Amniotic epithelial cell (primary cell): Measurements from ENCODE around the gene ZFYVE28.

Experiments used
- DNase-seq: peaks from one replicate; pipeline ENCODE4 v3.0.0-alpha.2; 2010; ENCODE audit warnings: low read depth

ZFYVE28 gene

GRCh38 chr4:2303121-2303685 lies 115.2 kb downstream of the ZFYVE28 start:
- no peak for DNase-seq

- peak; percentile 30 for DNase-seq
Observed at GRCh38 chr4:2302387-2303119, 115.9 kb downstream of the ZFYVE28 start.

GRCh38 chr4:2301806-2302205 lies 116.6 kb downstream of the ZFYVE28 start:
- DNase-seq, result no peak

GRCh38 chr4:2301225-2301642 lies 117.2 kb downstream of the ZFYVE28 start:
- no peak for DNase-seq

- no peak for DNase-seq
Observed at GRCh38 chr4:2300431-2301224, 117.8 kb downstream of the ZFYVE28 start.

- no peak for DNase-seq
Observed at GRCh38 chr4:2299794-2300193, 118.7 kb downstream of the ZFYVE28 start.

GRCh38 chr4:2298532-2298991 lies 119.9 kb downstream of the ZFYVE28 start:
- DNase-seq, result no peak

- DNase-seq, result no peak
Observed at GRCh38 chr4:2297606-2298531, 120.6 kb downstream of the ZFYVE28 start.

- no peak for DNase-seq
Observed at GRCh38 chr4:2296631-2297601, 121.5 kb downstream of the ZFYVE28 start.

- no peak for DNase-seq
Observed at GRCh38 chr4:2295900-2296442, 122.5 kb downstream of the ZFYVE28 start.

GRCh38 chr4:2295500-2295899 lies 122.9 kb downstream of the ZFYVE28 start:
- DNase-seq, result no peak

- peak; percentile 61 for DNase-seq
Observed at GRCh38 chr4:2292646-2293108, 125.8 kb downstream of the ZFYVE28 start.

- DNase-seq, result no peak
Observed at GRCh38 chr4:2291705-2292645, 126.5 kb downstream of the ZFYVE28 start.

- DNase-seq, result no peak
Observed at GRCh38 chr4:2290974-2291704, 127.3 kb downstream of the ZFYVE28 start.

- no peak for DNase-seq
Observed at GRCh38 chr4:2290488-2290887, 128.0 kb downstream of the ZFYVE28 start.

GRCh38 chr4:2289955-2290333 lies 128.5 kb downstream of the ZFYVE28 start:
- no peak for DNase-seq

- DNase-seq, result no peak
Observed at GRCh38 chr4:2289311-2289954, 129.0 kb downstream of the ZFYVE28 start.

GRCh38 chr4:2288051-2288541 lies 130.3 kb downstream of the ZFYVE28 start:
- DNase-seq, result peak; percentile 10
